GM23248 (cell line): Measurements from ENCODE around the gene QSOX2.

Source experiments
- EZH2 ChIP-seq: fragments of 200-600 bp; sonication (generic); IDR thresholded peaks from 2 replicates; pipeline ENCODE4 v1.6.1; 2018; ENCODE audit warnings: antibody characterized with exemption, mild to moderate bottlenecking; ENCODE audit not compliant: insufficient read depth, poor library complexity, severe bottlenecking
- EZH2phosphoT487 ChIP-seq: fragments of 200-600 bp; sonication (generic); IDR thresholded peaks from 2 replicates; pipeline ENCODE4 v1.6.1; 2018; ENCODE audit warnings: antibody characterized with exemption, moderate library complexity, mild to moderate bottlenecking, low read depth; ENCODE audit not compliant: insufficient read depth

DNA sequence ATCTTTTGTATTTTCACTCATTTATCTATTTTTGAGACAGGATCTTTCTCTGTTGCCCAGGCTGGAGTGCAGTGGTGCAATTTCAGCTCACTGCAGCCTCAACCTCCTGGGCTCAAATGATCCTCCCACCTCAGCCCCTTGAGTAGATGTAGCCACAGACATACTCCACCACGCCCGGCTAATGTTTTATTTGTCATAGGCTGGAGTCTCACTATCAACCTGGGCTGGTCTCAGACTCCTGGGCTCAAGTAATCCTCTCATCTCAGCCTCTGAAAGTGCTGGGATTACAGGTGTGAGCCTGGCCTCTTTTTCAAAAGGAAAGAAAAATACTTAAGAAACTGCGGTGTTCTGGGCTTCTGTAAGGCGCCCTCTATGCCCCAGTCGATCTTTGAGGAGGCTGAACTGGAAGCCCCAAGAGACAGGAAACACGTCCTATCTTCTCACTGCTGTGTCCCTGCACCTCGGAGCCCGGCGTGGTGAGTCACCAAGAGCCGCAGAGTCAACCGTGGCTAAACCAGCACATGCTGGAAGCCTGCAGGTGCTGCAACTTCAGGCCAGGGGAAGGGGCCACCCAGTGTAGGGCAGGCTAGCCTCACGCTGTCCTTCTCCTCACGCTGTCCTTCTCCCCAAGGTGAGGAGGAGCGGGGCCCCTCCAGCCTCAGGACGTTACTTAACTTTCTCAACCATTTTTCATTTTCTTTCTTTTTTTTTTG is 25.4 kb downstream of the QSOX2 start:
- TF ChIP-seq EZH2phosphoT487 (no peak), EZH2 (no peak)
